TTC549 (cell line): ENCODE data around the gene DYNC1H1.

ENCODE experiments used
- FAIRE-seq: peaks from 2 replicates; lab custom pipeline; 2012; peaks lifted over from hg19 to GRCh38; lab: Jason Lieb, UNC

DYNC1H1 gene

GRCh38 chr14:102037686-102038085 is 73.3 kb downstream of the DYNC1H1 start:
- no peak for FAIRE-seq

- no peak for FAIRE-seq
Measured at GRCh38 chr14:102039157-102039556, 74.8 kb downstream of the DYNC1H1 start.

GRCh38 chr14:102040153-102040552 is 75.8 kb downstream of the DYNC1H1 start:
- no peak for FAIRE-seq

GRCh38 chr14:102042699-102043098 is 78.3 kb downstream of the DYNC1H1 start:
- FAIRE-seq: no peak

GRCh38 chr14:102043251-102044025 is 79.1 kb downstream of the DYNC1H1 start:
- FAIRE-seq: no peak

- FAIRE-seq: no peak
Measured at GRCh38 chr14:102044566-102044965, 80.2 kb downstream of the DYNC1H1 start.

- peak; percentile 92 for FAIRE-seq
Measured at GRCh38 chr14:102046337-102047278, 82.2 kb downstream of the DYNC1H1 start.

- no peak for FAIRE-seq
Measured at GRCh38 chr14:102047808-102048540, 83.6 kb downstream of the DYNC1H1 start.

- FAIRE-seq: no peak
Measured at GRCh38 chr14:102049258-102050025, 85.1 kb downstream of the DYNC1H1 start.

- FAIRE-seq: no peak
Measured at GRCh38 chr14:102050026-102050405, 85.6 kb downstream of the DYNC1H1 start.

GRCh38 chr14:102050625-102051024 is 86.3 kb downstream of the DYNC1H1 start:
- FAIRE-seq: no peak

- no peak for FAIRE-seq
Measured at GRCh38 chr14:102052522-102052921, 88.1 kb downstream of the DYNC1H1 start.

GRCh38 chr14:102055181-102055901 is 91.0 kb downstream of the DYNC1H1 start:
- no peak for FAIRE-seq

GRCh38 chr14:102056694-102057442 is 92.5 kb downstream of the DYNC1H1 start:
- FAIRE-seq: no peak

GRCh38 chr14:102057480-102058114 is 93.2 kb downstream of the DYNC1H1 start:
- no peak for FAIRE-seq

- no peak for FAIRE-seq
Measured at GRCh38 chr14:102058146-102058545, 93.8 kb downstream of the DYNC1H1 start.

GRCh38 chr14:102058961-102059360 is 94.6 kb downstream of the DYNC1H1 start:
- no peak for FAIRE-seq

GRCh38 chr14:102063109-102063807 is 98.9 kb downstream of the DYNC1H1 start:
- FAIRE-seq: peak; percentile 87

GRCh38 chr14:102063808-102064429 is 99.5 kb downstream of the DYNC1H1 start:
- FAIRE-seq: no peak
